HUES48 (cell line): Measurements from ENCODE around the gene CTNNA3.

Experiments used
- H3K27ac ChIP-seq: one replicate; pipeline ENCODE4 v1.7.0; 2013; ENCODE audit warnings: low read depth, low read length, inconsistent platforms
- H3K27me3 ChIP-seq: 2 replicates; pipeline ENCODE4 v1.6.1; 2013; ENCODE audit warnings: mild to moderate bottlenecking, low read length; ENCODE audit not compliant: control insufficient read depth, insufficient read depth
- H3K36me3 ChIP-seq: 2 replicates; pipeline ENCODE4 v1.6.1; 2013; ENCODE audit warnings: low read length; ENCODE audit not compliant: control insufficient read depth, insufficient read depth
- H3K4me1 ChIP-seq: 2 replicates; pipeline ENCODE4 v1.6.1; 2013; ENCODE audit warnings: mild to moderate bottlenecking, low read length; ENCODE audit not compliant: control insufficient read depth, insufficient read depth
- H3K4me3 ChIP-seq: 2 replicates; pipeline ENCODE4 v1.5.1; 2013; ENCODE audit warnings: mild to moderate bottlenecking, low read depth, low read length
- H3K9ac ChIP-seq: 2 replicates; pipeline ENCODE4 v1.6.1; 2013; ENCODE audit warnings: mild to moderate bottlenecking, low read depth, low read length, moderate library complexity
- H3K9me3 ChIP-seq: 2 replicates; pipeline ENCODE4 v1.6.1; 2013; ENCODE audit warnings: low read length; ENCODE audit not compliant: control insufficient read depth, insufficient read depth

CTNNA3 gene

GRCh38 chr10:66244953-66245352, 1451.0 kb downstream of the CTNNA3 start:
- Histone ChIP-seq H3K4me1 (peaks cover 26% of the 10 kb centered on the region), H3K4me3 (no peak overlapping the region), H3K36me3 (no peaks in the 10 kb centered on the region), H3K9me3 (no peaks in the 10 kb centered on the region; the same call in 1 of the 2 replicates), H3K27ac (no peak overlapping the region), H3K9ac (no peak overlapping the region), H3K27me3 (no peaks in the 10 kb centered on the region)

DNA sequence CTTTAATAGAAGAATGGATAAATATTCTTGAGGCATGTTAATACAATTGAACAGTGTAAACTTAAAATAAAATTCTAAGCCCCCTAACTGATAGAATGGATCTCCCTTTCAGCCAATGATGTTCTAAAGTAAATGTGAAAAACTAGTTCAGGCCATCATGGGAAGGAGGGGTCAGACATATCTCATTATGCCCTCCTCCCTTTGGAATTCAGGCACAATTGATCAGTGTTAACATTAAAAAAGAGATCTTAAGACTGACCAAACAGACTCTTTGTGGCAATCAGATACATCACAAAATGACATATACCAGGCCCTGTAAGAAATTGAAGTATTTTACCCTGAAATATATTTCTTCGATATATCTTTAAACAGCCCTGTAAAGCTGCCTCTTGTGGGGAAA, 1453.1 kb downstream of the CTNNA3 start:
- Histone ChIP-seq H3K36me3 (no peaks in the 10 kb centered on the region), H3K9me3 (no peaks in the 10 kb centered on the region; the same call in 1 of the 2 replicates), H3K4me1 (peaks cover 29% of the 10 kb centered on the region), H3K27me3 (no peaks in the 10 kb centered on the region), H3K27ac (peak overlapping the region; percentile 24), H3K4me3 (no peak overlapping the region), H3K9ac (no peak overlapping the region)

DNA sequence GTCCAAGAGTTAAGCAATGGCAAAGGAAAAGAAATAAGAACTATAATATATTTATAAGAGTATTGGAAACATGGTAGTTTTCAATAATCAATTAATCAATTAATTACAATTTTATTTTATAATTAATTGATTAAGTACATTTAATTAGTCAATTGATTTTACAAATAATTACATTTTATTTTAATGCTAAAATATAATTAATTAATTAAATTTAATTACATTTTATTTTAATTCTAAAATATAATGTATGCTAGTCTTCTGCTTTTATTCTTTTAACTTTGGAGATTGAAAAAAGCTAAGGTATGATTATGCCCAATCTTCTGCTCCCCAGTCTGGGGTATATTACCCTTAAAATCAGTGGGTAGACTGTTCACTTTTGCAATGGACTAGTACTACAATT, 1456.9 kb downstream of the CTNNA3 start:
- H3K4me1 ChIP-seq: peaks cover 29% of the 10 kb centered on the region
- H3K27ac ChIP-seq: no peak overlapping the region
- no peaks in the 10 kb centered on the region; the same call in 1 of the 2 replicates for H3K9me3 ChIP-seq
- no peak overlapping the region for H3K9ac ChIP-seq
- no peaks in the 10 kb centered on the region for H3K36me3 ChIP-seq
- no peaks in the 10 kb centered on the region for H3K27me3 ChIP-seq
- no peak overlapping the region for H3K4me3 ChIP-seq

GRCh38 chr10:66238343-66238742, 1457.7 kb downstream of the CTNNA3 start:
- H3K9me3 ChIP-seq: no peaks in the 10 kb centered on the region
- no peak overlapping the region for H3K4me3 ChIP-seq
- no peak overlapping the region for H3K27ac ChIP-seq
- no peaks in the 10 kb centered on the region for H3K27me3 ChIP-seq
- H3K36me3 ChIP-seq: no peaks in the 10 kb centered on the region
- peaks cover 25% of the 10 kb centered on the region for H3K4me1 ChIP-seq
- H3K9ac ChIP-seq: no peak overlapping the region

GRCh38 chr10:66234872-66235271, 1461.1 kb downstream of the CTNNA3 start:
- no peak overlapping the region for H3K4me3 ChIP-seq
- peaks cover 3% of the 10 kb centered on the region for H3K4me1 ChIP-seq
- H3K9ac ChIP-seq: no peak overlapping the region
- H3K36me3 ChIP-seq: no peaks in the 10 kb centered on the region
- no peaks in the 10 kb centered on the region for H3K27me3 ChIP-seq
- no peak overlapping the region for H3K27ac ChIP-seq
- H3K9me3 ChIP-seq: no peaks in the 10 kb centered on the region

DNA sequence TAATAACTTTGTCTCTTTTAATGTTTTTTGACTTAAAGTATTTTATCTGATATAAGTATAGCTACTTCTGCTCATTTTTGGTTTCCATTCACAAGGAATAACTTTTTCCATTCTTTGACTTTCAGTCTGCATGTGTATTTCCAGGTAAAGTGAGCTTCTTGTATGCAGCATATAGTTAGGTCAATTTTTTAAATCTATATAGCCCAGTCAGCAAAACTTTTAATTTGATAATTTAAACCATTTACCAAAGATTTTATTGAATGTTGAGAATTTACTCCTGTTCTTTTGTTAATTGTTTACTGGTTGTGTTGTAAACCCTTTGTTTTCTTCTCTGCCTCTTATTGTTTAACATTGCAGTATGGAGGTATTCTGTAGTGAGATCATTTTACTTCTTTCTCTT, 1467.1 kb downstream of the CTNNA3 start:
- Histone ChIP-seq H3K36me3 (no peaks in the 10 kb centered on the region), H3K9me3 (no peaks in the 10 kb centered on the region), H3K27ac (no peak overlapping the region), H3K27me3 (no peaks in the 10 kb centered on the region), H3K9ac (no peak overlapping the region), H3K4me1 (no peaks in the 10 kb centered on the region), H3K4me3 (no peak overlapping the region)

DNA sequence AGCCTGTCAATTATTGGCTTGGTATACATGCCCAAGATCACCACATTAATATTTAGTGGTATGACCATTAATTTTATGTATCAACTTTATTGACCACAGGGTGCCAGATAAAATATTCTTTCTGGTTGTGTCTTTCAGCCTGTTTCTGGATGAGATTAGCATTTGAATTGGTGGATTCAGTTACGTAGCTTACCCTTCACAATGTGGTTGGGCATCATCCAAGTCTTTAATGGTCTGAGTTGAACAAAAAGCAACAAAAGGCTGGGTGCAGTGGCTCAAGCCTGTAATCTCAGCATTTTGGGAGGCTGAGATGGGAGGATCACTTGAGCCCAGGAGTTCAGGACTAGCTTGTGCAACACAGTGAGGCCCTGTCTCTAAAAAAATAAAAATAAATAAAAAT, 1472.3 kb downstream of the CTNNA3 start:
- Histone ChIP-seq H3K27ac (no peak overlapping the region), H3K27me3 (no peaks in the 10 kb centered on the region), H3K36me3 (no peaks in the 10 kb centered on the region), H3K4me3 (no peak overlapping the region), H3K4me1 (no peaks in the 10 kb centered on the region), H3K9me3 (no peaks in the 10 kb centered on the region), H3K9ac (no peak overlapping the region)

DNA sequence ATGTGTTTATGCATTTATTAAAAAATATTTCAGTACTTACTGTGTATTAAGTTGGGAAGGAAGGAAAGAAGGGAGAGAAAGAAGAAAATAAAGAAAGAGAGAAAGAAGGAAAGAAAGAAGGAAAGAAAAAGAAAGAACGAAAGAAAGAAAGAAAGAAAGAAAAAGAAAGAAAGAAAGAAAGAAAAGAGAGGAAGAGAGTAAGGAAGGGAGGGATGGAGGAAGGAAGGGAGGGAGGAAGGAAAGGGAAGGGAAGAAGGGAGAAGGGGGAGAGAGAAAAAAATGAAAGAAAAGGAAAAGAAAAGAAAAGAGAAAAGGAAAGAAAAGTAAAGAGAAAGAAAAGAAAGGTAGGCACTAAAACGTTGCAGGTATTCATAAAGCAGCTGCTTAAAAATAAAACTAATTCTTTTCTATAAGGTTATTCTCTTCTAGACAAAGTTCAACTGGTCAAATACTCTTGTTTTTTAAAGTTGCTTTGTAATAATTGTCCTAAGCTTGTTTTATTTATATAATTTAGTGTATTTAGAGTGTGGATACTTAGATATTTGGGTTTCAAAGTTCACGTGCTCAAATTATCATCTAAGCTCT, 1473.4 kb downstream of the CTNNA3 start:
- Histone ChIP-seq H3K9ac (no peak overlapping the region), H3K9me3 (no peaks in the 10 kb centered on the region), H3K36me3 (no peaks in the 10 kb centered on the region), H3K4me1 (no peaks in the 10 kb centered on the region), H3K27me3 (no peaks in the 10 kb centered on the region), H3K27ac (no peak overlapping the region), H3K4me3 (no peak overlapping the region)

GRCh38 chr10:66218981-66219587, 1476.9 kb downstream of the CTNNA3 start:
- H3K9ac ChIP-seq: no peak overlapping the region
- H3K36me3 ChIP-seq: no peaks in the 10 kb centered on the region
- no peaks in the 10 kb centered on the region for H3K9me3 ChIP-seq
- H3K27ac ChIP-seq: no peak overlapping the region
- H3K4me3 ChIP-seq: no peak overlapping the region
- no peaks in the 10 kb centered on the region for H3K27me3 ChIP-seq
- no peaks in the 10 kb centered on the region for H3K4me1 ChIP-seq

GRCh38 chr10:66218289-66218688, 1477.7 kb downstream of the CTNNA3 start:
- no peak overlapping the region for H3K9ac ChIP-seq
- no peaks in the 10 kb centered on the region for H3K4me1 ChIP-seq
- no peaks in the 10 kb centered on the region for H3K9me3 ChIP-seq
- no peak overlapping the region for H3K4me3 ChIP-seq
- no peaks in the 10 kb centered on the region for H3K27me3 ChIP-seq
- H3K36me3 ChIP-seq: no peaks in the 10 kb centered on the region
- no peak overlapping the region for H3K27ac ChIP-seq

GRCh38 chr10:66215920-66216319, 1480.1 kb downstream of the CTNNA3 start:
- H3K27me3 ChIP-seq: no peaks in the 10 kb centered on the region
- no peak overlapping the region for H3K4me3 ChIP-seq
- H3K4me1 ChIP-seq: no peaks in the 10 kb centered on the region
- no peak overlapping the region for H3K9ac ChIP-seq
- no peak overlapping the region for H3K27ac ChIP-seq
- no peaks in the 10 kb centered on the region for H3K9me3 ChIP-seq
- H3K36me3 ChIP-seq: no peaks in the 10 kb centered on the region
